ENCODE measurements around the gene SKA1. TPM values are rescaled to one million over a fixed set of nuclear protein-coding genes. Genes with fewer than 3 reads are reported as not detected.

SKA1 gene
- total RNA-seq = under 1 TPM in 2 of 4 donors, not detected in 2; 0.13 to 0.77 TPM

GRCh38 chr18:50374753-50375391 is at the start of gene SKA1:
SKA1 (plus strand) TSS chr18:50375046; CDS start chr18:50375831, 785 bp downstream.
- peaks cover 0 to 13% (median 0%) of the 10 kb centered on the region in 3 donors for H3K9me3 ChIP-seq
- H3K36me3 ChIP-seq = no peaks in the 10 kb centered on the region
- peak within 1 kb of the TSS; percentile 34 to 53 for H3K4me3 ChIP-seq
- H3K27me3 ChIP-seq = no peaks in the 10 kb centered on the region
- no peak for TF ChIP-seq EP300 (IDR thresholded peaks at IDR 0.05)
- no peak for TF ChIP-seq CTCF (IDR thresholded peaks at IDR 0.05)
- TF ChIP-seq POLR2A (IDR thresholded peaks at IDR 0.05) = no peak
- TF ChIP-seq POLR2AphosphoS5 (IDR thresholded peaks at IDR 0.05) = peak; percentile 56
- ATAC-seq = peak; percentile 99
- peaks cover 6 to 17% (median 6%) of the 10 kb centered on the region in 3 donors for H3K4me1 ChIP-seq
- WGBS, 2 donors (ENCODE audit: low coverage in 1 of 2) = no CpG with 5 or more reads among the region's 47 CpGs
- H3K27ac ChIP-seq = peak within 1 kb of the TSS; percentile 16 to 72 (median 68)

GRCh38 chr18:50327983-50328382 is 46.9 kb upstream of the SKA1 start:
- Histone ChIP-seq H3K27ac (no peak overlapping the region), H3K9me3 (peaks cover 0 to 4% (median 0%) of the 10 kb centered on the region in 3 donors), H3K4me1 (no peaks in the 10 kb centered on the region), H3K27me3 (no peaks in the 10 kb centered on the region), H3K4me3 (no peak overlapping the region), H3K36me3 (no peaks in the 10 kb centered on the region)
- no peak for ATAC-seq
- TF ChIP-seq EP300 (IDR thresholded peaks at IDR 0.05) (no peak), POLR2AphosphoS5 (IDR thresholded peaks at IDR 0.05) (no peak), POLR2A (IDR thresholded peaks at IDR 0.05) (no peak), CTCF (IDR thresholded peaks at IDR 0.05) (no peak)
- WGBS, 2 donors (ENCODE audit: low coverage in 1 of 2) = 59 to 86% methylated on average over 2 to 3 of the region's 3 CpGs

GRCh38 chr18:50330176-50330575 is 44.7 kb upstream of the SKA1 start:
- H3K4me3 ChIP-seq = no peak overlapping the region
- TF ChIP-seq POLR2A (IDR thresholded peaks at IDR 0.05) (no peak), CTCF (IDR thresholded peaks at IDR 0.05) (no peak), EP300 (IDR thresholded peaks at IDR 0.05) (no peak)
- ATAC-seq = no peak
- peaks cover 0 to 4% (median 0%) of the 10 kb centered on the region in 3 donors for H3K9me3 ChIP-seq
- H3K27ac ChIP-seq = no peak overlapping the region
- H3K4me1 ChIP-seq = no peaks in the 10 kb centered on the region
- H3K36me3 ChIP-seq = no peaks in the 10 kb centered on the region
- no peaks in the 10 kb centered on the region for H3K27me3 ChIP-seq

GRCh38 chr18:50331691-50332090 is 43.2 kb upstream of the SKA1 start:
- WGBS, 2 donors (ENCODE audit: low coverage in 1 of 2) = 88 to 100% methylated on average over 1 of the region's 1 CpG
- H3K36me3 ChIP-seq = no peaks in the 10 kb centered on the region
- no peaks in the 10 kb centered on the region for H3K27me3 ChIP-seq
- no peak overlapping the region for H3K27ac ChIP-seq
- no peak overlapping the region for H3K4me3 ChIP-seq
- H3K4me1 ChIP-seq = no peaks in the 10 kb centered on the region
- no peak for ATAC-seq
- TF ChIP-seq CTCF (IDR thresholded peaks at IDR 0.05) (no peak), EP300 (IDR thresholded peaks at IDR 0.05) (no peak), POLR2A (IDR thresholded peaks at IDR 0.05) (no peak), POLR2AphosphoS5 (IDR thresholded peaks at IDR 0.05) (no peak)
- peaks cover 0 to 4% (median 0%) of the 10 kb centered on the region in 3 donors for H3K9me3 ChIP-seq

GRCh38 chr18:50334546-50335152 is 40.2 kb upstream of the SKA1 start:
- H3K27me3 ChIP-seq = no peaks in the 10 kb centered on the region
- peaks cover 0 to 4% (median 0%) of the 10 kb centered on the region in 3 donors for H3K9me3 ChIP-seq
- no peak overlapping the region for H3K4me3 ChIP-seq
- 64 to 73% methylated on average over 5 to 7 of the region's 7 CpGs for WGBS, 2 donors (ENCODE audit: low coverage in 1 of 2)
- no peak for ATAC-seq
- H3K27ac ChIP-seq = no peak overlapping the region
- H3K36me3 ChIP-seq = no peaks in the 10 kb centered on the region
- H3K4me1 ChIP-seq = no peaks in the 10 kb centered on the region
- TF ChIP-seq POLR2A (IDR thresholded peaks at IDR 0.05) (no peak), POLR2AphosphoS5 (IDR thresholded peaks at IDR 0.05) (no peak), EP300 (IDR thresholded peaks at IDR 0.05) (no peak), CTCF (IDR thresholded peaks at IDR 0.05) (no peak)

Measured in gastroesophageal sphincter (tissue), 4 donors.